SW480 (cell line): ENCODE data around the gene TSPAN18.

Experiments
- DNase-seq: peaks from one replicate; pipeline ENCODE4 v3.0.0-alpha.2; 2016; ENCODE audit warnings: low spot score

The TSPAN18 gene

GRCh38 chr11:44737245-44738085, 10.7 kb downstream of the TSPAN18 start:
- no peak for DNase-seq

GRCh38 chr11:44738791-44739190, 12.0 kb downstream of the TSPAN18 start:
- no peak for DNase-seq

- DNase-seq = no peak
Observed at GRCh38 chr11:44740967-44741366, 14.2 kb downstream of the TSPAN18 start.

- DNase-seq = no peak
Observed at GRCh38 chr11:44741976-44742375, 15.2 kb downstream of the TSPAN18 start.

GRCh38 chr11:44742508-44743246, 15.9 kb downstream of the TSPAN18 start:
- no peak for DNase-seq

- no peak for DNase-seq
Observed at GRCh38 chr11:44743326-44743725, 16.6 kb downstream of the TSPAN18 start.

GRCh38 chr11:44743959-44744557, 17.3 kb downstream of the TSPAN18 start:
- DNase-seq = no peak

- no peak for DNase-seq
Observed at GRCh38 chr11:44746894-44747293, 20.1 kb downstream of the TSPAN18 start.

GRCh38 chr11:44747316-44747715, 20.6 kb downstream of the TSPAN18 start:
- DNase-seq = no peak

- DNase-seq = no peak
Observed at GRCh38 chr11:44747836-44748235, 21.1 kb downstream of the TSPAN18 start.

- no peak for DNase-seq
Observed at GRCh38 chr11:44748606-44749005, 21.8 kb downstream of the TSPAN18 start.

GRCh38 chr11:44749189-44749588, 22.4 kb downstream of the TSPAN18 start:
- no peak for DNase-seq

GRCh38 chr11:44750551-44751465, 24.0 kb downstream of the TSPAN18 start:
- no peak for DNase-seq

GRCh38 chr11:44752300-44752699, 25.5 kb downstream of the TSPAN18 start:
- no peak for DNase-seq

- no peak for DNase-seq
Observed at GRCh38 chr11:44752713-44753112, 26.0 kb downstream of the TSPAN18 start.

- no peak for DNase-seq
Observed at GRCh38 chr11:44753961-44754645, 27.3 kb downstream of the TSPAN18 start.

GRCh38 chr11:44754876-44755555, 28.3 kb downstream of the TSPAN18 start:
- DNase-seq = no peak

- DNase-seq = no peak
Observed at GRCh38 chr11:44755556-44756523, 29.1 kb downstream of the TSPAN18 start.

GRCh38 chr11:44758983-44759382, 32.2 kb downstream of the TSPAN18 start:
- DNase-seq = no peak
